Neural cell (in vitro differentiated cells): Measurements from ENCODE around the gene ZNF235. TPM values are rescaled to one million over a fixed set of nuclear protein-coding genes. Genes with fewer than 3 reads are reported as not detected.

Experiments
- H2AFZ ChIP-seq: fragments of 200-600, 300-800 bp; sonication (generic), shearing (Covaris generic); 2 replicates; pipeline ENCODE4 v1.6.0; 2014; ENCODE audit warnings: low read depth, mild to moderate bottlenecking, antibody characterized with exemption, low read length, moderate library complexity
- H3F3A ChIP-seq: fragments of 200-600 bp; shearing (Covaris generic); 2 replicates; pipeline ENCODE4 v1.6.1; 2016; ENCODE audit warnings: mild to moderate bottlenecking, moderate library complexity, mixed read lengths, antibody characterized with exemption, low read length; ENCODE audit not compliant: insufficient read depth, poor library complexity, severe bottlenecking
- H3K27ac ChIP-seq: fragments of 200-600, 300-800 bp; sonication (generic), shearing (Covaris generic); 2 replicates; pipeline ENCODE4 v1.5.1; 2014; ENCODE audit warnings: mild to moderate bottlenecking, low read length, moderate library complexity
- H3K27me3 ChIP-seq: fragments of 300-800, 200-600 bp; sonication (generic), shearing (Covaris generic); 2 replicates; pipeline ENCODE4 v1.6.0; 2014; ENCODE audit warnings: mild to moderate bottlenecking, low read depth, low read length, moderate library complexity; ENCODE audit not compliant: insufficient read depth
- H3K36me3 ChIP-seq: fragments of 300-800, 200-600 bp; sonication (generic), shearing (Covaris generic); 2 replicates; pipeline ENCODE4 v1.5.1; 2014; ENCODE audit warnings: mild to moderate bottlenecking, antibody characterized with exemption, low read length, moderate library complexity; ENCODE audit not compliant: insufficient read depth
- H3K4me2 ChIP-seq: fragments of 300-800, 200-600 bp; sonication (generic), shearing (Covaris generic); 2 replicates; pipeline ENCODE4 v1.6.0; 2014; ENCODE audit warnings: mild to moderate bottlenecking, low read length
- H3K4me3 ChIP-seq: fragments of 300-800, 200-600 bp; sonication (generic), shearing (Covaris generic); 2 replicates; pipeline ENCODE4 v1.5.1; 2014; ENCODE audit warnings: mild to moderate bottlenecking, low read length, moderate library complexity
- H3K79me2 ChIP-seq: fragments of 200-600 bp; shearing (Covaris generic); replicated peaks from 2 replicates; pipeline ENCODE4 v1.6.0; 2014; ENCODE audit warnings: mild to moderate bottlenecking, low read length, moderate library complexity; ENCODE audit not compliant: insufficient read depth
- H3K9ac ChIP-seq: fragments of 300-800, 200-600 bp; sonication (generic), shearing (Covaris generic); 2 replicates; pipeline ENCODE4 v1.6.1; 2016; ENCODE audit warnings: mild to moderate bottlenecking, low read length, mixed read lengths
- H3K9me2 ChIP-seq: fragments of 200-600 bp; shearing (Covaris generic); 2 replicates; pipeline ENCODE4 v1.6.1; 2016; ENCODE audit warnings: mild to moderate bottlenecking, low read length, mixed read lengths; ENCODE audit not compliant: insufficient read depth
- H3K9me3 ChIP-seq: fragments of 200-600, 300-800 bp; sonication (generic), shearing (Covaris generic); 2 replicates; pipeline ENCODE4 v1.6.1; 2016; ENCODE audit warnings: mild to moderate bottlenecking, mixed run types, low read length, moderate library complexity, mixed read lengths
- H4K20me1 ChIP-seq: fragments of 200-600 bp; shearing (Covaris generic); 2 replicates; pipeline ENCODE4 v1.6.1; 2016; ENCODE audit warnings: mild to moderate bottlenecking, mixed run types; ENCODE audit not compliant: insufficient read depth
- CTCF ChIP-seq: fragments of 450-650 bp; IDR thresholded peaks from 2 replicates; pipeline ENCODE4 v1.5.1; 2014; ENCODE audit warnings: antibody characterized with exemption, mild to moderate bottlenecking, moderate library complexity; ENCODE audit not compliant: poor library complexity, severe bottlenecking
- EP300 ChIP-seq: fragments of 450-650 bp; conservative IDR thresholded peaks from 2 replicates; pipeline ENCODE4 v1.6.1; 2014; ENCODE audit warnings: antibody characterized with exemption, mild to moderate bottlenecking, moderate library complexity; ENCODE audit not compliant: poor library complexity, severe bottlenecking
- EZH2 ChIP-seq: fragments of 200-600, 300-800 bp; shearing (Covaris generic), sonication (generic); IDR thresholded peaks from 2 replicates; pipeline ENCODE4 v1.6.1; 2014; ENCODE audit warnings: antibody characterized with exemption, low read length, borderline replicate concordance, mild to moderate bottlenecking; ENCODE audit not compliant: insufficient read depth, poor library complexity, severe bottlenecking
- MXI1 ChIP-seq: fragments of 450-650 bp; conservative IDR thresholded peaks from 2 replicates; pipeline ENCODE4 v1.6.1; 2014; ENCODE audit warnings: antibody characterized with exemption, mild to moderate bottlenecking; ENCODE audit not compliant: poor library complexity, severe bottlenecking
- POLR2AphosphoS5 ChIP-seq: IDR thresholded peaks from 2 replicates; pipeline ENCODE4 v1.6.1; 2012
- RAD21 ChIP-seq: fragments of 450-650 bp; conservative IDR thresholded peaks from 2 replicates; pipeline ENCODE4 v1.6.1; 2014; ENCODE audit warnings: antibody characterized with exemption, mild to moderate bottlenecking, moderate library complexity
- REST ChIP-seq: IDR thresholded peaks from 2 replicates; pipeline ENCODE4 v1.6.1; 2012; ENCODE audit warnings: borderline replicate concordance
- SMC3 ChIP-seq: fragments of 450-650 bp; conservative IDR thresholded peaks from 2 replicates; pipeline ENCODE4 v1.6.1; 2014; ENCODE audit warnings: antibody characterized with exemption, mild to moderate bottlenecking, moderate library complexity; ENCODE audit not compliant: poor library complexity
- TAF1 ChIP-seq: IDR thresholded peaks from 2 replicates; pipeline ENCODE4 v1.6.1; 2012; ENCODE audit warnings: low read depth
- polyA plus RNA-seq: library from polyadenylated mRNA; depleted of rRNA; stranded (reverse); fragments of >200 nt; gene quantifications from 2 replicates; pipeline ENCODE4 v1.2.3, GENCODE V29; 2014

ZNF235 gene
- polyA plus RNA-seq, 1 donor from 2014 or later, result 12.6 TPM

GRCh38 chr19:44284968-44285367 lies 19.9 kb downstream of the ZNF235 start:
- no peak for TF ChIP-seq RAD21
- no peaks in the 10 kb centered on the region for H3K9me2 ChIP-seq
- no peaks in the 10 kb centered on the region for H3K36me3 ChIP-seq
- no peaks in the 10 kb centered on the region for H3K9me3 ChIP-seq
- H3K79me2 ChIP-seq, result no peaks in the 10 kb centered on the region
- H3K4me2 ChIP-seq, result no peak overlapping the region
- H3F3A ChIP-seq, result no peaks in the 10 kb centered on the region
- no peak overlapping the region for H3K27ac ChIP-seq
- H3K4me3 ChIP-seq, result no peak overlapping the region
- H3K27me3 ChIP-seq, result no peaks in the 10 kb centered on the region
- no peaks in the 10 kb centered on the region for H4K20me1 ChIP-seq
- no peak overlapping the region for H2AFZ ChIP-seq
- H3K9ac ChIP-seq, result no peak overlapping the region

- Histone ChIP-seq H4K20me1 (no peaks in the 10 kb centered on the region), H3K27me3 (no peaks in the 10 kb centered on the region), H3K4me3 (no peak overlapping the region), H2AFZ (no peak overlapping the region), H3K27ac (no peak overlapping the region), H3K9ac (no peak overlapping the region), H3K9me3 (peaks cover 5% of the 10 kb centered on the region), H3K79me2 (no peaks in the 10 kb centered on the region), H3F3A (no peaks in the 10 kb centered on the region), H3K36me3 (no peaks in the 10 kb centered on the region), H3K9me2 (no peaks in the 10 kb centered on the region), H3K4me2 (no peak overlapping the region)
- TF ChIP-seq SMC3 (no peak), REST (no peak), POLR2AphosphoS5 (no peak), EZH2 (no peak), MXI1 (no peak)
Observed at GRCh38 chr19:44282846-44283245, 22.0 kb downstream of the ZNF235 start.

GRCh38 chr19:44280916-44281315 lies 23.9 kb downstream of the ZNF235 start:
- no peak overlapping the region for H3K4me2 ChIP-seq
- peaks cover 5% of the 10 kb centered on the region for H3K9me3 ChIP-seq
- H3K79me2 ChIP-seq, result no peaks in the 10 kb centered on the region
- no peaks in the 10 kb centered on the region for H3F3A ChIP-seq
- H4K20me1 ChIP-seq, result no peaks in the 10 kb centered on the region
- H3K4me3 ChIP-seq, result no peak overlapping the region
- no peaks in the 10 kb centered on the region for H3K36me3 ChIP-seq
- H3K9ac ChIP-seq, result no peak overlapping the region
- H3K9me2 ChIP-seq, result no peaks in the 10 kb centered on the region
- H2AFZ ChIP-seq, result no peak overlapping the region
- no peak overlapping the region for H3K27ac ChIP-seq
- TF ChIP-seq TAF1 (no peak), RAD21 (no peak), EP300 (no peak), REST (no peak), CTCF (no peak), SMC3 (no peak), EZH2 (no peak)
- no peaks in the 10 kb centered on the region for H3K27me3 ChIP-seq
